K562 (cell line): ENCODE data around the gene RBMS1. TPM values are rescaled to one million over a fixed set of nuclear protein-coding genes. Genes with fewer than 3 reads are reported as not detected.

Experiments used
- ATAC-seq: fragments of 200-7000 bp; cut with Tn5 transposase; 3 replicates; pipeline ENCODE4 v1.9.1; 2020; ENCODE audit warnings: moderate library complexity
- BruUV-seq: library from RNA; stranded (reverse); fragments of 400-500 nt; replicated peaks from 2 replicates; lab custom pipeline; 2021; lab: Mats Ljungman, UMichigan
- CTCF ChIA-PET: fragments of 300-600 bp; formaldehyde crosslinking; extraction: SDS; loops from one replicate; lab custom pipeline; 2021; ENCODE audit warnings: low intra/inter-chr PET ratio; lab: Yijun Ruan, JAX
- POLR2A ChIA-PET: fragments of 300-600, 350-650 bp; sonication (Branson Sonifier 250); formaldehyde crosslinking; extraction: SDS; loops from one replicate; lab custom pipeline; 2021; ENCODE audit warnings: antibody characterized with exemption, inconsistent platforms; lab: Yijun Ruan, JAX
- DNase-seq, 4 experiments: peaks; one replicate each; pipeline versions ENCODE4 v3.0.0 to v3.0.0-alpha.2; 2011 to 2018; ENCODE audit warnings: low spot score in 3 of 4, mixed read lengths in 3 of 4; ENCODE audit errors: extremely low read depth in 1 of 4
- FAIRE-seq: peaks from 2 replicates; lab custom pipeline; 2011; peaks lifted over from hg19 to GRCh38; lab: Jason Lieb, UNC
- H2AFZ ChIP-seq: 2 replicates; pipeline ENCODE4 v1.6.0; 2011; ENCODE audit warnings: low read depth, low read length, control low read depth, inconsistent platforms
- H3K27ac ChIP-seq: fragments of 200-600 bp; 3 replicates; pipeline ENCODE4 v1.8.0; 2011; ENCODE audit warnings: low read depth, mild to moderate bottlenecking, control low read depth, inconsistent platforms, low read length, moderate library complexity, mixed read lengths; ENCODE audit errors: extremely low read depth
- H3K27me3 ChIP-seq, 2 experiments: fragments of 300-600 bp in 1 of 2; 2 replicates in 1 of 2; 3 replicates in 1 of 2; pipeline versions ENCODE4 v1.6.0 to v1.8.0; 2011; ENCODE audit warnings: inconsistent platforms in 2 of 2, low read length in 2 of 2, mild to moderate bottlenecking in 1 of 2, mixed read lengths in 1 of 2, moderate library complexity in 1 of 2; ENCODE audit not compliant: control insufficient read depth in 2 of 2, insufficient read depth in 2 of 2
- H3K36me3 ChIP-seq: fragments of 300-600 bp; 3 replicates; pipeline ENCODE4 v1.8.0; 2011; ENCODE audit warnings: mild to moderate bottlenecking, low read length, inconsistent platforms; ENCODE audit not compliant: control insufficient read depth, insufficient read depth
- H3K4me1 ChIP-seq, 2 experiments: fragments of 200-600 bp in 1 of 2; replicated peaks in 1 of 2; 2 replicates in 1 of 2; 3 replicates in 1 of 2; pipeline versions ENCODE4 v1.5.1 to v1.8.0; 2011; ENCODE audit warnings: inconsistent platforms in 2 of 2, low read length in 2 of 2, mild to moderate bottlenecking in 1 of 2, mixed read lengths in 1 of 2, moderate library complexity in 1 of 2; ENCODE audit not compliant: control insufficient read depth in 2 of 2, insufficient read depth in 2 of 2
- H3K4me2 ChIP-seq: 2 replicates; pipeline ENCODE4 v1.6.1; 2011; ENCODE audit warnings: low read length, control low read depth, inconsistent platforms, mixed read lengths; ENCODE audit not compliant: insufficient read depth
- H3K4me3 ChIP-seq: fragments of 200-600 bp; sonication (generic), shearing (Covaris generic); 2 replicates; pipeline ENCODE4 v1.5.1; 2016; ENCODE audit warnings: control low read depth, inconsistent platforms
- H3K79me2 ChIP-seq: fragments of 200-600 bp; 3 replicates; pipeline ENCODE4 v1.8.0; 2011; ENCODE audit warnings: low read length, inconsistent platforms; ENCODE audit not compliant: control insufficient read depth, insufficient read depth
- H3K9ac ChIP-seq, 2 experiments: 2 replicates each; pipeline versions ENCODE4 v1.6.0 to v1.6.1; 2011; ENCODE audit warnings: low read depth in 2 of 2, low read length in 2 of 2, control low read depth in 1 of 2, inconsistent platforms in 1 of 2, mild to moderate bottlenecking in 1 of 2, mixed read lengths in 1 of 2; ENCODE audit not compliant: insufficient read depth in 1 of 2
- H3K9me1 ChIP-seq: one replicate; pipeline ENCODE4 v1.6.0; 2011; ENCODE audit warnings: inconsistent platforms, mild to moderate bottlenecking, low read length, moderate library complexity; ENCODE audit not compliant: control insufficient read depth, insufficient read depth
- H3K9me3 ChIP-seq: replicated peaks from 2 replicates; pipeline ENCODE4 v1.5.1; 2011; ENCODE audit warnings: low read depth, low read length, inconsistent platforms; ENCODE audit not compliant: control insufficient read depth, insufficient read depth
- H4K20me1 ChIP-seq: replicated peaks from 2 replicates; pipeline ENCODE4 v1.6.1; 2011; ENCODE audit warnings: low read length, inconsistent platforms, mixed read lengths; ENCODE audit not compliant: control insufficient read depth, insufficient read depth
- BCL6 ChIP-seq: fragments of 250-450 bp; sonication (Bioruptor Pico); IDR thresholded peaks from 2 replicates; pipeline ENCODE4 v1.4.0; 2020
- DNMT1 ChIP-seq: fragments of 450-650 bp; IDR thresholded peaks from 2 replicates; pipeline ENCODE4 v1.6.1; 2016; ENCODE audit warnings: antibody characterized with exemption, mild to moderate bottlenecking
- NR0B1 ChIP-seq: fragments of 450-650 bp; IDR thresholded peaks from one replicate; pipeline ENCODE4 v1.6.1; 2018; ENCODE audit warnings: mild to moderate bottlenecking, moderate library complexity; ENCODE audit not compliant: partially characterized antibody
- NR4A1 ChIP-seq, 2 experiments: fragments of 250-450 bp in 1 of 2; fragments of 450-650 bp in 1 of 2; sonication (Bioruptor Pico) in 1 of 2; IDR thresholded peaks; 2 replicates each; pipeline versions ENCODE4 v1.4.0 to v1.6.1; 2016 to 2020; ENCODE audit warnings: mild to moderate bottlenecking in 2 of 2, missing compliant biosample characterization in 1 of 2, missing genetic modification characterization in 1 of 2, moderate library complexity in 1 of 2
- SOX6 ChIP-seq: fragments of 450-650 bp; IDR thresholded peaks from 2 replicates; pipeline ENCODE4 v1.6.1; 2014; ENCODE audit warnings: mild to moderate bottlenecking
- ZKSCAN3 ChIP-seq: fragments of 250-450 bp; sonication (Bioruptor Pico); IDR thresholded peaks from 2 replicates; pipeline ENCODE4 v1.4.0; 2020
- ZNF644 ChIP-seq: fragments of 200-800 bp; sonication (Bioruptor generic); IDR thresholded peaks from 2 replicates; pipeline ENCODE4 v1.6.1; 2016; ENCODE audit warnings: low read depth, missing genetic modification characterization, missing compliant biosample characterization
- ZNF740 ChIP-seq, 3 experiments: fragments of 200-800 bp in 1 of 3; sonication (Bioruptor generic) in 1 of 3; sonication (generic) in 1 of 3; formaldehyde crosslinking in 1 of 3; IDR thresholded peaks; 2 replicates each; pipeline versions ENCODE4 v1.6.1 to v1.8.0; 2016 to 2022; ENCODE audit warnings: mild to moderate bottlenecking in 2 of 3, missing compliant biosample characterization in 2 of 3, missing genetic modification characterization in 2 of 3, missing genetic modification reagents in 1 of 3
- WGBS: fragments of 100-300 bp; shearing (Covaris generic); methylation state at CpG from one replicate; pipeline ENCODE4 v1.1.6; 2016; ENCODE audit warnings: low coverage, mixed read lengths; ENCODE audit not compliant: insufficient coverage; ENCODE audit errors: missing lambda C conversion rate; 5-methylcytosine and 5-hydroxymethylcytosine counted together
- in situ Hi-C: fragments of 300-500 bp; cut with MboI; formaldehyde crosslinking; loops from 4 replicates; pipeline ENCODE4 v1.15.0; 2018; ENCODE audit warnings: inconsistent platforms, mixed read lengths
- intact Hi-C: fragments of 100-400 bp; cut with micrococcal nuclease; formaldehyde crosslinking; loops from 2 replicates; pipeline ENCODE4 v1.14.2; 2022
- polyA plus RNA-seq, 8 experiments: library from polyadenylated mRNA; depleted of rRNA in 4 of 8; stranded (reverse) in 5 of 8; unstranded in 3 of 8; fragments of >200 nt; fragmentation: Nextera tagmentation in 2 of 8; fragmentation: Illumina TruSeq in 1 of 8; extraction: Ambion mirVana in 2 of 8; extraction: Trizol in 1 of 8; gene quantifications; 2 replicates each; pipeline versions ENCODE4 v1.2.1 to v1.2.3, GENCODE V29; 2011 to 2014; ENCODE audit warnings: inconsistent platforms in 1 of 8, missing spikeins in 1 of 8
- total RNA-seq, 7 experiments: library from RNA; depleted of rRNA in 6 of 7; stranded (reverse); fragments of >200 nt in 6 of 7; fragmentation: Illumina TruSeq in 2 of 7; extraction: Trizol in 2 of 7; gene quantifications; 2 replicates each; pipeline versions ENCODE4 v1.2.1 to v1.2.3, GENCODE V29; 2011 to 2021; ENCODE audit warnings: low replicate concordance in 1 of 7
- TF ChIP-seq, protein P1 (sequence below): sonication (generic); formaldehyde crosslinking; IDR thresholded peaks from 2 replicates; pipeline ENCODE4 v1.8.0; 2022; ENCODE audit warnings: mild to moderate bottlenecking, missing genetic modification reagents
- TF ChIP-seq, protein P2 (sequence below): sonication (generic); formaldehyde crosslinking; IDR thresholded peaks from 2 replicates; pipeline ENCODE4 v1.8.1; 2023; ENCODE audit warnings: missing genetic modification reagents, mild to moderate bottlenecking, borderline replicate concordance

The RBMS1 gene
- total and polyA plus RNA-seq, 9 of the 15 experiments (the other 6 are each of a cell fraction or from before 2014, with no cell fraction given), result 0.04 to 0.31 (median 0.09) TPM; not detected in 6

GRCh38 chr2:160425434-160426151 lies 68.0 kb downstream of the RBMS1 start (continued):
- TF ChIP-seq NR4A1 (CRISPR knock-in tag; IDR thresholded peaks at IDR 0.05), result no peak
- no peak for TF ChIP-seq NR4A1 (tag; IDR thresholded peaks at IDR 0.05)
- TF ChIP-seq ZNF644 (tag), result no peak
- TF ChIP-seq BCL6 (CRISPR knock-in tag), result no peak
- TF ChIP-seq, protein P1, sequence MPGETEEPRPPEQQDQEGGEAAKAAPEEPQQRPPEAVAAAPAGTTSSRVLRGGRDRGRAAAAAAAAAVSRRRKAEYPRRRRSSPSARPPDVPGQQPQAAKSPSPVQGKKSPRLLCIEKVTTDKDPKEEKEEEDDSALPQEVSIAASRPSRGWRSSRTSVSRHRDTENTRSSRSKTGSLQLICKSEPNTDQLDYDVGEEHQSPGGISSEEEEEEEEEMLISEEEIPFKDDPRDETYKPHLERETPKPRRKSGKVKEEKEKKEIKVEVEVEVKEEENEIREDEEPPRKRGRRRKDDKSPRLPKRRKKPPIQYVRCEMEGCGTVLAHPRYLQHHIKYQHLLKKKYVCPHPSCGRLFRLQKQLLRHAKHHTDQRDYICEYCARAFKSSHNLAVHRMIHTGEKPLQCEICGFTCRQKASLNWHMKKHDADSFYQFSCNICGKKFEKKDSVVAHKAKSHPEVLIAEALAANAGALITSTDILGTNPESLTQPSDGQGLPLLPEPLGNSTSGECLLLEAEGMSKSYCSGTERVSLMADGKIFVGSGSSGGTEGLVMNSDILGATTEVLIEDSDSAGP (CRISPR knock-in tag), result no peak
- TF ChIP-seq ZKSCAN3 (CRISPR knock-in tag), result no peak
- no peak for TF ChIP-seq ZNF740 (CRISPR knock-in tag; IDR thresholded peaks at IDR 0.05)
- no peak for TF ChIP-seq ZNF740 (tag; IDR thresholded peaks at IDR 0.05)

DNA sequence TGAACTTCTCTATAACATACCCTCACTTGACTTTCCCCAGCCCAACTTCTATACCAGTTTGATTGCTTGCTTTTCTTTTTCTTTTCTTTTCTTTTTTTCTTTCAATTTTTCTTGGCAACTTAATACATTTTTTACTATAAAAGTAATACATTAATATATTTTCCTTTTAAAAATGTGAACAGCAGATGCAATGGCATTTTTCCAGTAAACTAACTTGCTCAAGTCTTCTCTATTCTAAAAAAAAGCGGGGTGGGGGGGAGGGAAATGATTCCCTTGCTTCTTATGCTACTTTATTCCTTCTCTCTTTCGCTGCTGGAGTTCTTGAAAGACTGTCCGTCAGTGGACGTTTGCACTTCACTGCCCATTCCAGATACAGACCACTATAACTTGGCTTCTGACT lies 70.5 kb downstream of the RBMS1 start:
- intact Hi-C loops, result no loop called here
- Histone ChIP-seq H3K9me3 (no peaks in the 10 kb centered on the region), H2AFZ (no peak overlapping the region), H3K27ac (no peak overlapping the region), H3K36me3 (no peaks in the 10 kb centered on the region), H3K79me2 (no peaks in the 10 kb centered on the region), H3K4me3 (no peak overlapping the region), H3K9ac (no peak overlapping the region), H3K4me2 (no peak overlapping the region), H3K9me1 (no peaks in the 10 kb centered on the region), H4K20me1 (no peaks in the 10 kb centered on the region), H3K4me1 (no peaks in the 10 kb centered on the region), H3K27me3 (no peaks in the 10 kb centered on the region)
- in situ Hi-C loops, result no loop called here
- 3% methylated on average over 4 of the region's 4 CpGs for WGBS
- ATAC-seq (no peak), FAIRE-seq (no peak), DNase-seq (no peak)
- POLR2A ChIA-PET, result no interaction called here
- CTCF ChIA-PET, result no interaction called here
- BruUV-seq, result no TSS peak
- TF ChIP-seq SOX6, result no peak
- no peak for TF ChIP-seq NR0B1
- TF ChIP-seq, protein P2, sequence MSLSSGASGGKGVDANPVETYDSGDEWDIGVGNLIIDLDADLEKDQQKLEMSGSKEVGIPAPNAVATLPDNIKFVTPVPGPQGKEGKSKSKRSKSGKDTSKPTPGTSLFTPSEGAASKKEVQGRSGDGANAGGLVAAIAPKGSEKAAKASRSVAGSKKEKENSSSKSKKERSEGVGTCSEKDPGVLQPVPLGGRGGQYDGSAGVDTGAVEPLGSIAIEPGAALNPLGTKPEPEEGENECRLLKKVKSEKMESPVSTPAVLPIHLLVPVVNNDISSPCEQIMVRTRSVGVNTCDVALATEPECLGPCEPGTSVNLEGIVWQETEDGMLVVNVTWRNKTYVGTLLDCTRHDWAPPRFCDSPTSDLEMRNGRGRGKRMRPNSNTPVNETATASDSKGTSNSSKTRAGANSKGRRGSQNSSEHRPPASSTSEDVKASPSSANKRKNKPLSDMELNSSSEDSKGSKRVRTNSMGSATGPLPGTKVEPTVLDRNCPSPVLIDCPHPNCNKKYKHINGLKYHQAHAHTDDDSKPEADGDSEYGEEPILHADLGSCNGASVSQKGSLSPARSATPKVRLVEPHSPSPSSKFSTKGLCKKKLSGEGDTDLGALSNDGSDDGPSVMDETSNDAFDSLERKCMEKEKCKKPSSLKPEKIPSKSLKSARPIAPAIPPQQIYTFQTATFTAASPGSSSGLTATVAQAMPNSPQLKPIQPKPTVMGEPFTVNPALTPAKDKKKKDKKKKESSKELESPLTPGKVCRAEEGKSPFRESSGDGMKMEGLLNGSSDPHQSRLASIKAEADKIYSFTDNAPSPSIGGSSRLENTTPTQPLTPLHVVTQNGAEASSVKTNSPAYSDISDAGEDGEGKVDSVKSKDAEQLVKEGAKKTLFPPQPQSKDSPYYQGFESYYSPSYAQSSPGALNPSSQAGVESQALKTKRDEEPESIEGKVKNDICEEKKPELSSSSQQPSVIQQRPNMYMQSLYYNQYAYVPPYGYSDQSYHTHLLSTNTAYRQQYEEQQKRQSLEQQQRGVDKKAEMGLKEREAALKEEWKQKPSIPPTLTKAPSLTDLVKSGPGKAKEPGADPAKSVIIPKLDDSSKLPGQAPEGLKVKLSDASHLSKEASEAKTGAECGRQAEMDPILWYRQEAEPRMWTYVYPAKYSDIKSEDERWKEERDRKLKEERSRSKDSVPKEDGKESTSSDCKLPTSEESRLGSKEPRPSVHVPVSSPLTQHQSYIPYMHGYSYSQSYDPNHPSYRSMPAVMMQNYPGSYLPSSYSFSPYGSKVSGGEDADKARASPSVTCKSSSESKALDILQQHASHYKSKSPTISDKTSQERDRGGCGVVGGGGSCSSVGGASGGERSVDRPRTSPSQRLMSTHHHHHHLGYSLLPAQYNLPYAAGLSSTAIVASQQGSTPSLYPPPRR (CRISPR knock-in tag), result no peak
- no peak for TF ChIP-seq DNMT1
